ENCODE data around the gene NSMF.
A peak's percentile ranks its signal among the peaks of the same experiment; 100 is the strongest.
"Not testable (repeated sequence)": the region's sequence is repeated elsewhere in the genome, so short reads cannot be mapped to it uniquely, and the experiment has no call there.

The NSMF gene

GRCh38 chr9:137428841-137429545 lies 30.1 kb downstream of the NSMF start:
- DNase-seq = no peak

DNA sequence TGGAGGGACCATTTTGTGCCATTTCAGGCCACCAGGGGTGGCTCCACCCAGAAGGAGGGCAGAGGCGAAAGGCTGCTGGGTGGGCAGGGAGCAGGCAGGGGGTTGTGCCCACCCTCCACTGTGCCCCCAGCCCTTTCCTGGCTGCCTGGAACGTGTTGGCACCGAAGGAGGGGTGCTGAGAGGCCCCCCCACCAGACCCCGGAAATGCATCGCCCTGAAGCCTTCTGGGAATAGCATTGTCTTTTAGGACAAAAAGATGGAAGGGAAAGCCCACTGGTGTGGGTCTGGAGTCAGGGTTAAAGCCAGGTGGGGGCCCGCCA lies 30.9 kb downstream of the NSMF start:
- DNase-seq = no peak

GRCh38 chr9:137427454-137428310 lies 31.5 kb downstream of the NSMF start:
- DNase-seq = no peak

DNA sequence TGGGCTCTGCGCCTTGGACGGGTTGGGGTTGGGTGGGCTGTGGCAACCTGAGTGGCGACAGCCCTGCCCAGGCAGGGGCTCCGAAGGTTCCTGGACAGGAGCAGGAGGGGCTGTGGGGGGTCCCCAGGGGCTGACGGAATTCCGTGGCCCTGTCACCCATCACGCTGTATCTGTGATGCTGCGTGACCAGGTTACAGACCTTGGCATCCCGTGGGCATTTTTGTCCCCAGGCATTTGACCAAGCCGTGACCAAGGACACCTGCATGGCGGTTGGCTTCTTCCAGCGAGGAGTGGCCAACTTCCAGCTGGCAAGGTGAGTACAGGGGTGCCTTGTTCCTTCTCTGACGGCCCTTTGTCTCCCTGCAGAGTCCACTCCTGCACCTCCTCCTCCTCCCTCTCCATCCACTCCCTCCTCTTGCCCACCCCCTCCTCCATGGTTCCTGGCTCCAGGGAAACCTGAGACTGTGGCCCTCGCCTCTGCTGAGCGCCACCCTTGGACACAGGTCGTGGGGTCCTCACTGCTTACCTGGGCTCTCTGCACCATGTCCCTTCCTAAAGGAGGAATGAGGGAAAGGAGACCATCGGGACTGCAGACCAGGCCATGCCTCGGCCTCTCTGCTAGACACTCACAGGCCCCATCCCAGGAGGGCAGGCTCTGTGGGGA lies 33.0 kb downstream of the NSMF start:
- DNase-seq = no peak

DNA sequence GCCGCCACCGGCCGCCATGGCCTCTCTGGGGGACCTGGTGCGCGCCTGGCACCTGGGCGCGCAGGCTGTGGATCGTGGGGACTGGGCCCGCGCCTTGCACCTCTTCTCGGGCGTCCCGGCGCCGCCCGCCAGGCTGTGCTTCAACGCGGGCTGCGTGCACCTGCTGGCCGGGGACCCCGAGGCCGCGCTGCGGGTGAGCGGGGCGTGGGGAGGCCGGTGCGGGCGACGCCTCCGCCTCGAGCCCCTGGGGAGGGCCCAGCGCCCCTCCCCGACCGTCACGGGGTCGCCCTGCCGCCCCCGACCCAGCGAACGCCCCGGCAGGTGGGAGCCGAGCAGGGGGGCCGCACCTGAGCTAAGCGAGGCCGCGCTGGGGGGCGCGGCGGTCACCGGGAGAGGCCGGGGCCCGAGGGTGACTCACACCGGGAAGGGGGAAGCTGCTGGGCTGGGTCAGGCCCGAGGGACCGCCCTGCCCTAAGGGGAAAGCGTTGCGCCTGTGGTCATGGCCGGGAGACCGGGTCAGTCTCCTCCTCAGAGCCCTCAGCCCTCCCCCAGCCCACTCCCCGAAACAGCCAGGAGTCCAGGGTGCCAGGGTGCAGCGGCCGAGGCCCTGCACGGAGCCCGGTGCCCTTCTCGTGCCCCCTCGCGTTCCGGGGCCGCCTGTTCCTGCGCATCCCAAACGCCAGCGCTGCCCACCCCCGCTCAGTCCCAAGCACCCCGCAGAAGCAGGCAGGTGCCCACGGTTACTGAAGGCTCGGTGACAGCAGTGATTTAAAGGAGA lies 35.4 kb downstream of the NSMF start:
- peak; percentile 40 for DNase-seq

DNA sequence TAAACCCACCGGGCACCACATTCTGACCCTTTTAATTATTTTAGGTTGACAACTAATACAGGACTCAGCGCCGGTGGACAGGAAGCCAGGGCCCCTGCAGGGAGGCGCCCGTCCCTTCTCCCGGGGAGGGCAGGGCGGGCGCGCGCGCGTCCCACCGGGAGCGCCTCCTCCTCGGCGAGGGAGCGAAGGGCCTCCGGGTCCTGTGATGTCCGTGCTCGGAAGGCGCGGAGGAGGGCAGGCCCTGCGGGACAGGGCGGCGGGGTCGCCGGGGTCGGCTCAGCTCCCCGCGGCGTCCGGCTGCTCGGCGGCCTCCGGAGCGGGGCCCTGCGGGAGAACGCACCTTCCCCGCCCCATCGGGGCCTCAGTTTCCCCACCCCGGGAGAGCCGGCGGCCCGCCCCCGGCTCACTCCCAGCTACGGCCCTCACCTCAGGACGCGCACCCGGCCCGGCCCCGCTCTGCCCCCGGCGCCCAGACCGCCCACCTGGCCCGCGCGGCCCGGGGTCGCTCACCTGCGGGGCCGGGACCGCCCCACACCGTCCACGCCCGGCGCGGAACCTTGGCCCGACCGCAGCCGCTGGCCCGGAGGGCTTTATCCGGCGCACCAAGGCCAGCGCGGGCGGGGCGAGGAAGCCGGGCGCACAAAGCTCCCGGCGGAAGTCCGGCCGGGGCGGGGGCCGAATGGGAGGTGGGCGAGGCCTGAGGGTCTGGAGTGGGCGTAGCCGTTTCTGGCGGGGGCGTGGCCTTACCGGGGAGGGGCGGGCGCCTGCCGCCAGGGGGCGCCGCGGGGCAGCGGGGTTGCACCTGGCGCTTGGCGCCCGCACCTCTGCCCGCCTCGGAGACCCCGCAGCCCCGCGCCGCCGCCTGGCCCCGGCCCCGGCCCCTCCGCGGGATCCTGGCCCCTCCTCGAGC lies 36.3 kb downstream of the NSMF start, which contains the start of the genes EXD3 and NOXA1:
Gene EXD3 (minus strand): TSS at position 559 of the 910 bp plus-strand sequence. CDS start 27,805 bp downstream, outside the sequence.
Gene NOXA1 (plus strand): TSS at position 790 of the 910 bp plus-strand sequence. CDS start 137 bp downstream, outside the sequence.
- DNase-seq = peak; percentile 84

DNA sequence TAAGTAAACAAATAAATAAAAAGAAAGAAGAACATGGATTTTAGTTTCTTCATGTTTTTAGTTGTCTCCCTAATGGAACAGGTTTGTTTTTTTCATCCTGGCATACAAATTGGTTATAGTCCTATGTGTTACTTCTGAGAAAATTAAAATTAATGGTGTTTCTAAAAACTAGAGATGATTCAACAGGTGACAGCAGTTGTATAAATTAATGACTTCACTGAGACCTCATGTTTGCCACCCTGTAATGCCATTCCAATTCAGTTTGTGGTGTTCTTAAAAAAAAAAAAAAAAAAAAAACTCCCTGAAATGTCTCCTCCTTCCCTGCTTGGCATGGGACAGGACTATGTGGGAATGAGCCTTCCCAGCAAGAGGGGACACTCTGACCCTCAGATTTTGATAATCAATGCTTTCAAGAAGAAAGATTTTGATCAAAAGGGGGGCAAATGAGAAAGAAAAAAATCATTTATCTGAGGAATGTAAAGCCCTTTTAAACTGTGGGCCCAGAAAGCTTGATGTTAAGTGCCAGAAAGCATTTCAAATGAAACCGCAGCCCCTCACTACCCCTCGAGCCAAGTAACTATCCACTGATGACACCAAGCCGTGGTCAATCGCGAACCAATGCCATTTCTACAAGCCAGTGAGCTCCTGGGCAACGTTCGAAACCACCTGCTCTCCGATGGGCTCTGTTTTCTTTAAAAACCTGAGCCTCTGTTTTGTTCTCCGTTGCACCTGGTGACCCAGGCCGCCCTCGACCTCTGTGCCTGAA lies 37.1 kb downstream of the NSMF start:
- no peak for DNase-seq

DNA sequence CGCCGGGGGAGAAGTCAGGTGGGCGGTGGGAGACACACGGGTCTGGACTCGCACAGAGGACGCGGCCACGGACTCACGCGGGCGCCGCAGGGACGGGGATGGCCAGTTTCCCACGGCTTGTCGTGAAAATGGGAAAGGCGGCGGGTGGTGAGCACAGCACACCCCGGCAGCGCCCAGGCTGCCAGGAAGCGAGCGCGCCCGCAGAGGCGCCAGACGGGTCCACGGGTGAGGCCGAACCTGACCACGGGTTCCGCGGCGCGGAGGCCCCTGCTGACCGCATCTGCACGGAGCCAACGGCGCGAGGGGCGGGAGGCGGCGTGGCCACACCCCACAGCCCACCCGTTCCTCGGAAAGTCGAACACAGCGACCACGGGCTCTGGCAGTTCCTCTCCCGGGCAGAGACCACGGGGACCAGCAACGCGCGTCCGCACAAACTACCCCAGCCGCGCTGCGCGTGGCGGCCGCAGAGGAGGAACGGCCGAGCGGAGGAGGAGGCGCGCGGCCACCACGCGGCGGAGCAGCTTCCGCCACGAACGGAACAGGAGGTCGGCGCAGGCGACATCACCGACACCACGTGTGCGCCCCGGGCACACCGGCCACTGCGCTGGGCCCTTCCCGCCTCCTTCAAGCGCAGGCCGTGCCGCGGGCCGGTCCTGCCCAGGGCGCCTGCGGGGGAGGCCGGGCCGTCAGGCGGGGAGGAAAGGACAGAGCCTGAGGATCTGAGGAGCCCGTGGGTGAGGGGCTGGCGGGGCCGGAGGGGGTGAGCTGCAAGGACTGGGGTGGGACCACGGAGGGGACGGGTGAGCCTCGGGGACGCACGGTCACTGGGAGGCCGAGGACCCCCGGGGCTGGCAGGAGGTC lies 41.7 kb downstream of the NSMF start:
- no peak for DNase-seq

GRCh38 chr9:137416563-137417151 lies 42.5 kb downstream of the NSMF start:
- no peak for DNase-seq

DNA sequence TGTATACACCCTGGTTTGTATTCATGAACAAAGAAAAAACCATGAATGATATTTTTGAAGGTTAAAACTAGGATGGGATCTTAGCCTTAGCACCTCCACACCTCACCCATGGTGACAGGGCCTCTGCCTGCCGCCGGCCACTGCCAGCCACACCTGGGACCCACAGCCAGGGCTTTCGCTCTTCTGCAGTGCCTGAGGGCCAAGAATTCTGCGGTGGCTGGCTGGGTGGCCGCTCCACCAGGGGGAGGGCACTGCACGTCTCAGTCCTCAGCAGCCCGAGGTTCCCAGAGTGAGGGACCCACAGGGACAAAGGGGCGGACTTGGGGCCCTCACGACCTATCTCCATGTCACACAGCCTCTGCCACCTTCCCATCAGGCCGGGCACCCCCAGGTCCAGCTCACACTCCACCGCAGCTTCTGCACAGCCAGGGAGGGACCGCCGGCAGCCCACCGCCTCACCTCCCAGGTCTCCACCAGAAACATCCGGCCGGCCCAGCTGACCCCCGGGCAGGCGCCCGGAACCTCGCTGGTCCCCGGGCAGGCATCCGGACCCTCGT lies 43.0 kb downstream of the NSMF start:
- no peak for DNase-seq

DNA sequence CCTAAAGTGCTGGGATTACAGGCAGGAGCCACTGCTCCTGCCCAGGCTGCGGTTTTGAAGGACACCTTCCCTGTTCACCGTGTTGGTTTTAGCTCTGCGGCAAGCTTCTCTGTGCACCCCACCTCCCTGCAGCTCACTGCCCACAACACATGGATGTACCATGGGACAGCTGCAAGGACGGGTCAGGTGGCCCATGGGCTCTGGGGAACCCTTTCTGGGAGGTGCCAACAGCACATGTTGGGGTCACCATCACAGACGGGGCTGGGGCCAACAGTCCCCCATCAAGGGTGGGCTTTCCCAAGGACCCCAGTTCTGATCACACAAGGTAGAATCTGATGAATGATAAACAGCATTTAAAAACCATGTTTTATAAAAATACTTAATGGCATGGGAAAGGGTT lies 43.7 kb downstream of the NSMF start:
- DNase-seq = no peak

DNA sequence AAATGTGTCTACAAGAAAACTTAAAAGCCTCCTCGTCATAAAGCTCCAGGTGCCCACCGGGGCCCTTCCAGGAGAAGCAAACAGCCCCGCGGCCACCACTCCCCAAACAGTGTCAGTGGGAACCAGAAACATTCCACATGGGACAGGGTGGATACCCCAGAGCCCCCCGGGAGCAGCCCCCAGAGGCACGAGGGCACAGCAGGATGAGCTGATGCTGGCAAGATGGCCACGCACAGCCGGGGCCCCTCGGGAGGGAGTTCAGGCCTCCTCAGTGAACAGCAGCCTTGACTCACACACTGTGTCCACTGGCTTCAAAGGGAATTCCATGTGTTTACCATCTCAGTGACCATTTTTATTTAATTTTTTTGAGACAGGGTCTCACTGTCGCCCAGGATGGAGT lies 46.7 kb downstream of the NSMF start:
- peak; percentile 20 for DNase-seq

- DNase-seq = peak; percentile 91
These were observed 47.3 kb downstream of the NSMF start for GRCh38 chr9:137411645-137412380.

- peak; percentile 19 for DNase-seq
These were observed 47.9 kb downstream of the NSMF start for GRCh38 chr9:137411260-137411644.

- DNase-seq = no peak
These were observed 48.3 kb downstream of the NSMF start for GRCh38 chr9:137410891-137411249.

GRCh38 chr9:137410236-137410890 lies 48.8 kb downstream of the NSMF start:
- not testable (repeated sequence) for DNase-seq

GRCh38 chr9:137409515-137409914 lies 49.6 kb downstream of the NSMF start:
- no peak for DNase-seq

Measured in NCI-H226 (cell line).